GM19238 (cell line): Measurements from ENCODE around the gene SEC24C.
"Not testable (repeated sequence)": the region's sequence is repeated elsewhere in the genome, so short reads cannot be mapped to it uniquely, and the experiment has no call there.

Experiments used
- DNase-seq: peaks from one replicate; pipeline ENCODE4 v3.0.0; 2011; ENCODE audit warnings: low spot score; ENCODE audit not compliant: insufficient read length

Gene SEC24C

GRCh38 chr10:73772281-73773151 lies 28.3 kb downstream of the SEC24C start:
- DNase-seq = peak; percentile 67

DNA sequence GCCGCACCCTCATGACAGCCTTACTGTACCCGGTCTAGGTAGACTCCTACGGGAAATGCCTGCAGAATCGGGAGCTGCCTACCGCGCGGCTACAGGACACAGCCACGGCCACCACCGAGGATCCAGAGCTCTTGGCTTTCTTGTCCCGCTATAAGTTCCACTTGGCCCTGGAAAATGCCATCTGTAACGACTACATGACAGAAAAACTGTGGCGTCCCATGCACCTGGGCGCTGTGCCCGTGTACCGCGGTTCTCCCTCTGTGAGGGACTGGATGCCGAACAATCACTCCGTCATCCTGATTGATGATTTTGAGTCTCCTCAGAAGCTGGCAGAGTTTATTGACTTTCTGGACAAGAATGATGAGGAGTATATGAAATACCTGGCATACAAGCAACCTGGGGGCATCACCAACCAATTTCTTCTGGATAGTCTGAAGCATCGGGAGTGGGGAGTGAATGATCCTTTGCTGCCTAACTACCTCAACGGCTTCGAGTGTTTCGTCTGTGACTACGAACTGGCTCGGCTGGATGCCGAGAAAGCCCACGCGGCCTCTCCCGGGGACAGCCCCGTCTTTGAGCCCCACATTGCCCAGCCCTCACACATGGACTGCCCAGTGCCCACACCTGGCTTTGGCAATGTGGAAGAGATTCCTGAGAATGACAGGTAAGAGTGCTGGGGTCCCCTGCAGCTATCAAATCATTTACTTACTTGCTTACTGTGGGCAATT lies 29.1 kb downstream of the SEC24C start:
- DNase-seq = no peak

GRCh38 chr10:73774637-73775036 lies 30.5 kb downstream of the SEC24C start:
- no peak for DNase-seq

DNA sequence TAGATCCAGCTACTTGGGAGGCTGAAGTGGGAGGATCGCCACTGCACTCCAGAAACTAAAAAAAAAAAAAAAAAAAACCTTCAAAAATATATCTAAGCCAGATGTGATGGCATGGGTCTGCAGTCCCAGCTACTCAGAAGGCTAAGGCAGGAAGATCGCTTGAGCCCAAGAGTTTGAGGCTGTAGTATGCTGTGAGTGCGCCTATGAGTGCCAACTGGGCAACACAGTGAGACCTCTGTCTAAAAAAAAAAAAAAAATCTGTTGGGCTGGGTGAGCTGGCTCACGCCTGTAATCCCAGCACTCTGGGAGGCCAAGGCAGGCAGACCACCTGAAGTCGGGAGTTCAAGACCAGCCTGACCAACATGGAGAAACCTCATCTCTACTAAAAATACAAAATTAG lies 34.8 kb downstream of the SEC24C start:
- no peak for DNase-seq

GRCh38 chr10:73779539-73780197 lies 35.5 kb downstream of the SEC24C start:
- no peak for DNase-seq

DNA sequence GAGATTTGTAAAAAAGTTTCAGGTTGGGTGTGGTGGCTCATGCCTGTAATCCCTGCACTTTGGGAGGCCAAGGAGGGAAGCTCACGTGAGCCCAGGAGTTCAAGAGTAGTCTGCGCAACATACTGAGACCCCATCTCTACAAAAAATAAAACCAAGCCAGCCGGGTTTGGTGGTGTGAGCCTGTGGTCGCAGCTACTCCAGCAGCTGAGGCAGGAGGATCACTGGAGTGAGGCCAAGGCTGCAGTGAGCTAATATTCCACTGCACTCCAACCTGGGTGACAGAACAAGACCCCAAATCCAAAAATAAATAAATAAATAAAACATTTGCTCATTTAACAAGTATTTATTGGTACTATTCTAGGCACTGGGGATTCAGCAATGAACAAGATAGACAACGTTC lies 36.1 kb downstream of the SEC24C start:
- no peak for DNase-seq

DNA sequence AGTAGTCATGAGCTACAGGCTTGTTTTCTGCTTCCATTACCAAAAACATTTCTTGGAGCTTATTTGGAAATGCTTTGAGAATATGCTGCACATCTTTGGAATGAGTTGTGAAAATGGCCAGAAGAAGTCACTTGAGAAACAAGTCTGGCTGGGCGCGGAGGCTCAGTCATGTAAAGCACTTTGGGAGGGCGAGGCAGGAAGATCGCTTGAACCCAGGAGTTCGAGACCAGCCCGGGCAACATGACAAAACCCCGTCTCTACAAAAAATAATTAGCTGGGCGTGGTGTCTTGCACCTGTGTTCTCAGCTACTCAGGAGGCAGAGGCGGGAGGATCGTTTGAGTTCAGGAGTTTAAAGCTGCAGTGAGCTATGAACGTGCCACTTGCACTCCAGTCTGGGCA lies 36.8 kb downstream of the SEC24C start:
- no peak for DNase-seq

DNA sequence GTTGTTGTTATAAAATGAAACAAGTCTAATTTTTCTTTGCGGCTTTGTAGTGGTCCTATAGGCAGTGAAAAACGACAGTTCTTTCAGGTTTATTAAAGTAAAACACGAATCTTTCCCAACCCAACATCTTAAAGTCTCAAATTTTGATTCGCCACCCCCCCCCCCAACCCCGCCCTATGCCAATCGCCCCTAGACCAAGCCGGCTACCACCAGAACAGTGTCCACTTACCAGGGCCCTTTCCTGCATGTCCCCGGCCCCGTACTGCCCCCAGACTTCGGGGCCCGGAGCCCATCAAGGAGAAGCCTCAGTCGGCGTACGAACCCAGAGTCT lies 37.3 kb downstream of the SEC24C start:
- DNase-seq = no peak

DNA sequence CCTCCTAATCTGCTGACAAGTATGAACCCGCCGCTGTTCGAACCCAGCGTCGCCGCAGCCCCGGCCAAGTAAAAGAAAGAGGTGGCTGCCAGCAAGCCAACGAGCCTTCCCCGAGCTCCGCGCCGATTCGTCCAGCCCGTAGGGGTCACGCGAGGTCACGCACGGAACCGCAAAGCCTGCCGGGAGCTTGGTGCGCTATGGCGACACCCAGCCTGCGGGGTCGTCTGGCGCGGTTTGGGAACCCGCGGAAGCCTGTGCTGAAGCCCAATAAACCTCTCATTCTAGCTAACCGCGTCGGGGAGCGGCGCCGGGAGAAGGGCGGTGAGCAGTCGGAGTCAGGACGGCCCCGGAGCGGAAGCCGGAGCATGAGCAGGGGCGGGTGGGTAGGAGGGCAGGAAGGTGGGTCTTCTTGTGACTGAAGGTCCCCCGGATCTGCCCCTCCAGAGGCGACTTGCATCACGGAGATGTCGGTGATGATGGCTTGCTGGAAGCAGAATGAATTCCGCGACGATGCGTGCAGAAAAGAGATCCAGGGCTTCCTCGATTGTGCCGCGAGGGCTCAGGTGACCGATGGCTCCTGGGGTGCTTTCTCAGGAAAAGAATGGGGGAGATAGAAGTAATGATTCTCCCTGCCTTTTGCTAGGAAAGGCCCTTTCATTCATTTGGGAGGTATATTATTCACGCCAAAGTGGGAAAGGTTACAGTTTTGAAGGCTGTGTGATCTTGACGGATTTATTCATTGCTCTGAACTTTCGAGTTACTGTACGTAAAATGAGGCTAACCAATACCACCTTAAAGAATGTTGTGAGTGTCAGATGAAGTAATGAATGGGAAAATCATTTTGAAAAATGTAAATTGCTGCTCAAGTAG lies 37.9 kb downstream of the SEC24C start, which contains the start of gene CHCHD1:
CHCHD1 (plus strand) TSS at position 170 of the 870 bp plus-strand sequence; CDS start at position 198, 28 bp downstream.
- DNase-seq = peak; percentile 93

DNA sequence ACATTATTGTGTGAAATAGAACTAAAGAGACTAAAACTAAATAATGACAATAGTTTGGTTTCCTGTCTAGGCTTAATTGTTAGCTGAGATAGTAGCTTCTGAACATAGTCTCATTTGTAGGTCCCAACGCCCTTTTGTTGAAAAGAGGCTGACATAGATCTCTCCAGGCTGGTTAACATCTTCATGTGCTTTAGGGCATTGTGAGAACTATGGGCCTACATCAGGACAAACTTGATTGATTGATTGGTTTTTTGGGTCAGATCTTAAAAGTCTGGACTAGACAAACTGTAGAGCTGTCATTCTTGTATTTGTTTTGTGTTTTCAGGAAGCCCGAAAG lies 38.5 kb downstream of the SEC24C start:
- no peak for DNase-seq

- peak; percentile 93 for DNase-seq
Observed at GRCh38 chr10:73785211-73785720, 41.1 kb downstream of the SEC24C start, which contains the start of gene ZSWIM8. Gene ZSWIM8 (plus strand): TSS chr10:73785606. CDS start chr10:73785879, 273 bp downstream.

GRCh38 chr10:73785721-73786511 lies 41.7 kb downstream of the SEC24C start:
- DNase-seq = no peak

DNA sequence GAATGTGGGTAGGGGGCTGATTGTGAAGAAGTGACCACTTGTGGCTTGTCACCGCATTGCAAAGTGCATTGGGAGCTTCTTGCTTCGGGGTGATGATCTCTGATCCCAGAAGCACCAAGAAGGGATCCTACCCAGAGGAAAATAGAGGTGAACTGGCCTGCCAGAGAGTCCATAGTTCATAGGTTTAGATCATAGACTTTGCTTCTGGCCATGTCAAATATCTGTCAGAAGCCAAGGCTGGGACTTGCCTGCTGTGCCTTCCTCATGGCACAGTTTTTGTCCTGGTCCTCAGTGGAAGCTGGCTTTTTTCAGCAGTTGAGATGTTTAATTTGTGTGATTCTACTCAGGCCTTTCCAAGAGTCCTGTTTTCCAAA lies 42.3 kb downstream of the SEC24C start:
- no peak for DNase-seq

GRCh38 chr10:73787031-73787800 lies 43.0 kb downstream of the SEC24C start:
- DNase-seq = not testable (repeated sequence)

- no peak for DNase-seq
Observed at GRCh38 chr10:73788864-73789658, 44.9 kb downstream of the SEC24C start.

DNA sequence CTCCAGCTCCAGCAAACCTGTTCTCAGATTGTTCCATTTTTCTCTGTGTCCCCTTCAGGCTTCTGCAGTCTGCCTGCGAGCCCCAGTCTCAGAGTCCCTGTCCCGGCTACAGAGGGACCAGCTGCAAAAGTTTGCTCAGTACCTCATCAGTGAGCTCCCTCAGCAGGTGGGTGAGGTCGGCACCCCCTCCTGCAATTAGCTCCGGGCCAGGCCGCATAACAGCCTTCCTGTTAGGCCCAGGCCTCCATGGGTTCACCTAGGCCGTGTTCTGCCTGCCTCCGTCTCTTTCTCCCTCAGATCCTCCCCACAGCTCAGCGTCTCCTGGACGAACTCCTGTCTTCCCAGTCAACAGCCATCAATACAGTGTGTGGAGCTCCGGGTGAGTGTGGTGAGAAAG lies 45.5 kb downstream of the SEC24C start:
- no peak for DNase-seq

- no peak for DNase-seq
Observed at GRCh38 chr10:73790886-73791625, 46.9 kb downstream of the SEC24C start.

DNA sequence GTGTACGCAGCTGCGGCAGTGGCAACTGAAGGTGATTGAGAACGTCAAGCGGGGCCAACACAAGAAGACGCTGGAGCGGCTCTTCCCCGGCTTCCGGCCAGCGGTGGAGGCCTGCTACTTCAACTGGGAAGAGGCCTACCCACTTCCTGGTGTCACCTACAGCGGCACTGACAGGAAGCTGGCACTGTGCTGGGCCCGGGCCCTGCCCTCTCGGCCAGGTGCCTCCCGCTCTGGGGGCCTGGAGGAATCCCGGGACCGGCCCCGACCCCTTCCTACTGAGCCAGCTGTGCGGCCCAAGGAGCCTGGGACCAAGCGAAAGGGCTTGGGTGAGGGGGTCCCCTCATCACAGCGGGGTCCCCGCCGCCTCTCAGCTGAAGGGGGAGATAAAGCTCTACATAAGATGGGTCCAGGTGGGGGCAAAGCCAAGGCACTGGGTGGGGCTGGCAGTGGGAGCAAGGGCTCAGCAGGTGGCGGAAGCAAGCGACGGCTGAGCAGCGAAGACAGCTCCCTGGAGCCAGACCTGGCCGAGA lies 47.8 kb downstream of the SEC24C start:
- no peak for DNase-seq
